Endothelial cell of umbilical vein (primary cell): Measurements from ENCODE around the gene STH. TPM values are rescaled to one million over a fixed set of nuclear protein-coding genes. Genes with fewer than 3 reads are reported as not detected.

ENCODE experiments used
- BruUV-seq: library from RNA; stranded (reverse); fragments of 400-500 nt; replicated peaks from 2 replicates; lab custom pipeline; 2021; lab: Mats Ljungman, UMichigan
- CTCF ChIA-PET: fragments of 300-600, 350-600 bp; sonication (Branson Sonifier 250); formaldehyde crosslinking; loops from one replicate; lab custom pipeline; 2021; ENCODE audit warnings: antibody characterized with exemption, inconsistent platforms; lab: Charles Lee
- POLR2A ChIA-PET: fragments of 300-600, 350-600 bp; sonication (Branson Sonifier 250); formaldehyde crosslinking; loops from one replicate; lab custom pipeline; 2021; ENCODE audit warnings: antibody characterized with exemption, inconsistent platforms; lab: Charles Lee
- DNase-seq: peaks from one replicate; pipeline ENCODE4 v3.0.0-alpha.2; 2011; ENCODE audit warnings: low read depth, low spot score
- FAIRE-seq: peaks from 2 replicates; lab custom pipeline; 2011; peaks lifted over from hg19 to GRCh38; lab: Jason Lieb, UNC
- H2AFZ ChIP-seq: 2 replicates; pipeline ENCODE4 v1.6.0; 2012; ENCODE audit warnings: low read depth, low read length, control low read depth, inconsistent platforms
- H3K27ac ChIP-seq: 2 replicates; pipeline ENCODE4 v1.5.1; 2011; ENCODE audit warnings: low read depth, mild to moderate bottlenecking, control low read depth, low read length, moderate library complexity; ENCODE audit not compliant: insufficient read depth
- H3K27me3 ChIP-seq, 2 experiments: 2 replicates each; pipeline versions ENCODE4 v1.6.0 to v1.6.1; 2011; ENCODE audit warnings: low read length in 2 of 2, mixed read lengths in 1 of 2; ENCODE audit not compliant: control insufficient read depth in 2 of 2, insufficient read depth in 2 of 2
- H3K36me3 ChIP-seq, 2 experiments: 2 replicates in 1 of 2; 3 replicates in 1 of 2; pipeline ENCODE4 v1.5.1; 2011; ENCODE audit warnings: low read length in 2 of 2, mild to moderate bottlenecking in 1 of 2, moderate library complexity in 1 of 2; ENCODE audit not compliant: control insufficient read depth in 2 of 2, insufficient read depth in 2 of 2; ENCODE audit errors: extremely low read depth in 1 of 2
- H3K4me1 ChIP-seq: 3 replicates; pipeline ENCODE4 v1.5.1; 2011; ENCODE audit warnings: mild to moderate bottlenecking, low read length; ENCODE audit not compliant: control insufficient read depth, insufficient read depth; ENCODE audit errors: extremely low read depth
- H3K4me2 ChIP-seq: 2 replicates; pipeline ENCODE4 v1.6.1; 2011; ENCODE audit warnings: low read length, control low read depth, mixed read lengths; ENCODE audit not compliant: insufficient read depth
- H3K4me3 ChIP-seq, 3 experiments: fragments of 200-600 bp in 1 of 3; sonication (generic), shearing (Covaris generic) in 1 of 3; replicated peaks in 1 of 3; 2 replicates each; pipeline ENCODE4 v1.5.1; 2011 to 2016; ENCODE audit warnings: control low read depth in 3 of 3, low read length in 3 of 3, mild to moderate bottlenecking in 2 of 3, inconsistent platforms in 1 of 3, low read depth in 1 of 3, moderate library complexity in 1 of 3; ENCODE audit not compliant: insufficient read depth in 1 of 3
- H3K79me2 ChIP-seq: 2 replicates; pipeline ENCODE4 v1.6.0; 2012; ENCODE audit warnings: low read length, inconsistent platforms; ENCODE audit not compliant: control insufficient read depth, insufficient read depth
- H3K9ac ChIP-seq: replicated peaks from 2 replicates; pipeline ENCODE3; 2011; ENCODE audit warnings: low read length, control low read depth; ENCODE audit not compliant: insufficient read depth; ENCODE audit errors: extremely low read depth
- H3K9me1 ChIP-seq: replicated peaks from 3 replicates; pipeline ENCODE4 v1.6.0; 2011; ENCODE audit warnings: mild to moderate bottlenecking, low read length; ENCODE audit not compliant: control insufficient read depth, insufficient read depth; ENCODE audit errors: extremely low read depth
- H3K9me3 ChIP-seq: replicated peaks from 2 replicates; pipeline ENCODE4 v1.5.1; 2012; ENCODE audit warnings: low read length, inconsistent platforms; ENCODE audit not compliant: control insufficient read depth, insufficient read depth
- H4K20me1 ChIP-seq: replicated peaks from 2 replicates; pipeline ENCODE3; 2011; ENCODE audit warnings: mild to moderate bottlenecking, low read length; ENCODE audit not compliant: control insufficient read depth, insufficient read depth; ENCODE audit errors: extremely low read depth
- EZH2 ChIP-seq: IDR thresholded peaks from 2 replicates; pipeline ENCODE4 v1.6.1; 2012; ENCODE audit warnings: borderline replicate concordance, low read depth, mild to moderate bottlenecking, moderate library complexity, low read length, inconsistent platforms; ENCODE audit not compliant: severe bottlenecking
- FOS ChIP-seq: IDR thresholded peaks from 2 replicates; pipeline ENCODE4 v1.6.1; 2011; ENCODE audit warnings: mild to moderate bottlenecking, low read length, moderate library complexity, borderline replicate concordance; ENCODE audit not compliant: insufficient read depth
- GATA2 ChIP-seq: IDR thresholded peaks from 2 replicates; pipeline ENCODE4 v1.7.0; 2011; ENCODE audit warnings: low read depth, mild to moderate bottlenecking, moderate library complexity, mixed read lengths, low read length; ENCODE audit not compliant: insufficient read length, insufficient read depth
- JUN ChIP-seq: IDR thresholded peaks from 2 replicates; pipeline ENCODE4 v1.6.1; 2011; ENCODE audit warnings: borderline replicate concordance, low read depth; ENCODE audit not compliant: insufficient read length, insufficient read depth
- MYC ChIP-seq: IDR thresholded peaks from one replicate; pipeline ENCODE4 v1.6.1; 2011; ENCODE audit warnings: mild to moderate bottlenecking, low read depth, low read length
- POLR2A ChIP-seq: IDR thresholded peaks from 2 replicates; pipeline ENCODE4 v1.6.1; 2012; ENCODE audit warnings: low read depth, mild to moderate bottlenecking, control low read depth, low read length
- POLR2AphosphoS5 ChIP-seq: IDR thresholded peaks from 2 replicates; pipeline ENCODE4 v1.6.1; 2012; ENCODE audit warnings: low read depth, mild to moderate bottlenecking, control low read depth, low read length, moderate library complexity; ENCODE audit not compliant: insufficient read depth
- dilution Hi-C: fragments of 300-500 bp; cut with MboI; formaldehyde crosslinking; loops from one replicate; pipeline ENCODE4 v1.15.0; 2019; ENCODE audit warnings: low sequenced_read_pairs; ENCODE audit not compliant: extremely low pct_ligation_motif_present
- intact Hi-C: fragments of 100-400 bp; cut with micrococcal nuclease; formaldehyde crosslinking; loops from one replicate; pipeline ENCODE4 v1.10.0; 2022
- polyA plus RNA-seq, 4 experiments: library from polyadenylated mRNA; depleted of rRNA in 3 of 4; stranded (reverse) in 3 of 4; unstranded in 1 of 4; fragments of >200 nt; gene quantifications; 2 replicates each; pipeline versions ENCODE4 v1.2.1 to v1.2.3, GENCODE V29; 2011 to 2012; ENCODE audit warnings: missing spikeins in 1 of 4
- total RNA-seq: library from RNA; stranded (reverse); gene quantifications from 2 replicates; pipeline ENCODE4 v1.2.3, GENCODE V29; 2021
- TF ChIP-seq, protein P1 (sequence below), 2 donors: IDR thresholded peaks; 1 replicate in 1 of 2; 2 replicates in 1 of 2; pipeline ENCODE4 v1.5.1; 2011; ENCODE audit warnings: low read length in 2 of 2, mild to moderate bottlenecking in 2 of 2, moderate library complexity in 2 of 2, control low read depth in 1 of 2, inconsistent platforms in 1 of 2, low read depth in 1 of 2; ENCODE audit not compliant: insufficient read depth in 1 of 2; ENCODE audit errors: extremely low read depth in 1 of 2
- TF ChIP-seq, protein P2 (sequence below): IDR thresholded peaks from 2 replicates; pipeline ENCODE4 v1.6.1; 2011; ENCODE audit not compliant: insufficient read depth, insufficient read length

STH gene
- total and polyA plus RNA-seq, 2 donors (not counting 3 experiments of a cell fraction or from before 2014, with no cell fraction given): not detected

DNA sequence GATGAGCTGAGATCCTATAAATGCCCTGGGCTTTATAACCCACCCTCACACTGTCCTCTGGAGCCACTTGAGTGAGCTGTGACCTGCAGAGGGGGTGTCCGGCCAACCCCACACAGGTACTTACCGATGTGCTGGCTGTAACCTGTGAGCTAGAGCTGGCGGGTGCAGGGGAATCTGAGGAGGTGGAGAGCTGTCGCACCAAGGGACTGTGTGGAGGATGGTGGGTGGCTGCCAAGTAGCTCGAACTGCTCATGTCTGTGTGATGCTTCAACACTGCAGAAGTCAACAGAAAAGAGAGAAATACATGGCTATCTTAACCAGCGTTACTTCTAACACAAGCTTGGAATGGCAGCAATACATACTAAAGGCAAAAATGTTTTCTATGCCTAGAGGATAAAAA is 39.4 kb downstream of the STH start:
- FAIRE-seq: no peak
- POLR2A ChIA-PET: no interaction called here
- BruUV-seq: no TSS peak

More for the DNA sequence above, 39.4 kb downstream of the STH start:
- Histone ChIP-seq H3K9me3 (no peaks in the 10 kb centered on the region), H2AFZ (no peak overlapping the region), H3K9ac (no peak overlapping the region), H3K27ac (no peak overlapping the region), H3K79me2 (no peaks in the 10 kb centered on the region), H3K4me2 (no peak overlapping the region), H3K4me1 (no peaks in the 10 kb centered on the region), H3K4me3 (no peak overlapping the region), H3K27me3 (no peaks in the 10 kb centered on the region), H4K20me1 (no peaks in the 10 kb centered on the region), H3K36me3 (peaks cover 20 to 33% of the 10 kb centered on the region in 2 experiments), H3K9me1 (no peaks in the 10 kb centered on the region)
- TF ChIP-seq FOS: no peak
- no peak for TF ChIP-seq MYC
- TF ChIP-seq, protein P1, sequence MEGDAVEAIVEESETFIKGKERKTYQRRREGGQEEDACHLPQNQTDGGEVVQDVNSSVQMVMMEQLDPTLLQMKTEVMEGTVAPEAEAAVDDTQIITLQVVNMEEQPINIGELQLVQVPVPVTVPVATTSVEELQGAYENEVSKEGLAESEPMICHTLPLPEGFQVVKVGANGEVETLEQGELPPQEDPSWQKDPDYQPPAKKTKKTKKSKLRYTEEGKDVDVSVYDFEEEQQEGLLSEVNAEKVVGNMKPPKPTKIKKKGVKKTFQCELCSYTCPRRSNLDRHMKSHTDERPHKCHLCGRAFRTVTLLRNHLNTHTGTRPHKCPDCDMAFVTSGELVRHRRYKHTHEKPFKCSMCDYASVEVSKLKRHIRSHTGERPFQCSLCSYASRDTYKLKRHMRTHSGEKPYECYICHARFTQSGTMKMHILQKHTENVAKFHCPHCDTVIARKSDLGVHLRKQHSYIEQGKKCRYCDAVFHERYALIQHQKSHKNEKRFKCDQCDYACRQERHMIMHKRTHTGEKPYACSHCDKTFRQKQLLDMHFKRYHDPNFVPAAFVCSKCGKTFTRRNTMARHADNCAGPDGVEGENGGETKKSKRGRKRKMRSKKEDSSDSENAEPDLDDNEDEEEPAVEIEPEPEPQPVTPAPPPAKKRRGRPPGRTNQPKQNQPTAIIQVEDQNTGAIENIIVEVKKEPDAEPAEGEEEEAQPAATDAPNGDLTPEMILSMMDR (IDR thresholded peaks at IDR 0.05; ENCODE audit: extremely low read depth in 1 of 2, insufficient read depth in 1 of 2, low read depth in 1 of 2, low read length in 2 of 2): no peak
- no peak for TF ChIP-seq EZH2
- TF ChIP-seq GATA2: no peak
- TF ChIP-seq POLR2AphosphoS5: no peak
- TF ChIP-seq, protein P2, sequence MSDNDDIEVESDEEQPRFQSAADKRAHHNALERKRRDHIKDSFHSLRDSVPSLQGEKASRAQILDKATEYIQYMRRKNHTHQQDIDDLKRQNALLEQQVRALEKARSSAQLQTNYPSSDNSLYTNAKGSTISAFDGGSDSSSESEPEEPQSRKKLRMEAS: no peak
- no peak for TF ChIP-seq POLR2A
- no peak for TF ChIP-seq JUN
- DNase-seq: no peak
- intact Hi-C loops (no loop called here), dilution Hi-C loops (no loop called here)
- CTCF ChIA-PET: interaction anchor here (2.0 to 6.5 kb wide), 3 partner anchors 19 to 174 kb away, joined by 7 to 33 read pairs (median 13); partner anchors contain the start of gene KANSL1
